Measurements from ENCODE around the gene MRPL23. TPM values are rescaled to one million over a fixed set of nuclear protein-coding genes. Genes with fewer than 3 reads are reported as not detected.

The MRPL23 gene
- total RNA-seq, 1 donor from 2014 or later: 148 TPM

- H3K27me3 ChIP-seq: no peaks in the 10 kb centered on the region
- H3K4me3 ChIP-seq: no peak overlapping the region
- intact Hi-C loops (cut with DNase I): no loop called here
- H3K27ac ChIP-seq: peak overlapping the region; percentile 35
- peaks cover 64% of the 10 kb centered on the region for H3K4me1 ChIP-seq
- no peaks in the 10 kb centered on the region for H3K36me3 ChIP-seq
- no peaks in the 10 kb centered on the region for H3K9me3 ChIP-seq
- no peak for TF ChIP-seq POLR2A (IDR thresholded peaks at IDR 0.05)
- TF ChIP-seq POLR2AphosphoS5 (IDR thresholded peaks at IDR 0.05; ENCODE audit: insufficient read depth in 1 of 2, low read depth in 1 of 2): peak in 1 of 2 donors; percentile 32
- DNase-seq (ENCODE audit: extremely low spot score in 2 of 2): no peak
These were observed 23.0 kb upstream of the MRPL23 start for GRCh38 chr11:1924181-1924580.

- Histone ChIP-seq H3K4me3 (no peak overlapping the region), H3K9me3 (no peaks in the 10 kb centered on the region), H3K36me3 (no peaks in the 10 kb centered on the region), H3K27ac (peak overlapping the region; percentile 35), H3K27me3 (no peaks in the 10 kb centered on the region), H3K4me1 (peaks cover 64% of the 10 kb centered on the region)
- TF ChIP-seq POLR2A (IDR thresholded peaks at IDR 0.05) (no peak), CTCF (IDR thresholded peaks at IDR 0.05) (no peak), POLR2AphosphoS5 (IDR thresholded peaks at IDR 0.05; ENCODE audit: insufficient read depth in 1 of 2, low read depth in 1 of 2) (no peak)
- no peak for DNase-seq (ENCODE audit: extremely low spot score in 2 of 2)
- intact Hi-C loops (cut with DNase I): no loop called here
These were observed 22.3 kb upstream of the MRPL23 start for GRCh38 chr11:1924646-1925372.

GRCh38 chr11:1925373-1926155, 21.6 kb upstream of the MRPL23 start:
- Histone ChIP-seq H3K9me3 (no peaks in the 10 kb centered on the region), H3K36me3 (no peaks in the 10 kb centered on the region), H3K27me3 (no peaks in the 10 kb centered on the region), H3K4me1 (peaks cover 64% of the 10 kb centered on the region), H3K4me3 (no peak overlapping the region), H3K27ac (peak overlapping the region; percentile 35)
- intact Hi-C loops (cut with DNase I): no loop called here
- no peak for TF ChIP-seq CTCF (IDR thresholded peaks at IDR 0.05)
- no peak for TF ChIP-seq POLR2A (IDR thresholded peaks at IDR 0.05)
- no peak for TF ChIP-seq POLR2AphosphoS5 (IDR thresholded peaks at IDR 0.05; ENCODE audit: insufficient read depth in 1 of 2, low read depth in 1 of 2)
- no peak for DNase-seq (ENCODE audit: extremely low spot score in 2 of 2)

GRCh38 chr11:1926156-1927025, 20.7 kb upstream of the MRPL23 start:
- Histone ChIP-seq H3K27ac (peak overlapping the region; percentile 68), H3K4me1 (peaks cover 64% of the 10 kb centered on the region), H3K9me3 (no peaks in the 10 kb centered on the region), H3K27me3 (no peaks in the 10 kb centered on the region), H3K4me3 (no peak overlapping the region), H3K36me3 (no peaks in the 10 kb centered on the region)
- no peak for DNase-seq (ENCODE audit: extremely low spot score in 2 of 2)
- intact Hi-C loops (cut with DNase I): no loop called here
- TF ChIP-seq POLR2AphosphoS5 (IDR thresholded peaks at IDR 0.05; ENCODE audit: insufficient read depth in 1 of 2, low read depth in 1 of 2) (no peak), CTCF (IDR thresholded peaks at IDR 0.05) (no peak), POLR2A (IDR thresholded peaks at IDR 0.05) (no peak)
